Neural cell (in vitro differentiated cells): ENCODE results near the gene DOCK9. TPM values are rescaled to one million over a fixed set of nuclear protein-coding genes. Genes with fewer than 3 reads are reported as not detected.

Experiments
- H2AFZ ChIP-seq: fragments of 200-600, 300-800 bp; sonication (generic), shearing (Covaris generic); 2 replicates; pipeline ENCODE4 v1.6.0; 2014; ENCODE audit warnings: low read depth, mild to moderate bottlenecking, antibody characterized with exemption, low read length, moderate library complexity
- H3F3A ChIP-seq: fragments of 200-600 bp; shearing (Covaris generic); 2 replicates; pipeline ENCODE4 v1.6.1; 2016; ENCODE audit warnings: mild to moderate bottlenecking, moderate library complexity, mixed read lengths, antibody characterized with exemption, low read length; ENCODE audit not compliant: insufficient read depth, poor library complexity, severe bottlenecking
- H3K27ac ChIP-seq: fragments of 200-600, 300-800 bp; sonication (generic), shearing (Covaris generic); 2 replicates; pipeline ENCODE4 v1.5.1; 2014; ENCODE audit warnings: mild to moderate bottlenecking, low read length, moderate library complexity
- H3K27me3 ChIP-seq: fragments of 300-800, 200-600 bp; sonication (generic), shearing (Covaris generic); 2 replicates; pipeline ENCODE4 v1.6.0; 2014; ENCODE audit warnings: mild to moderate bottlenecking, low read depth, low read length, moderate library complexity; ENCODE audit not compliant: insufficient read depth
- H3K36me3 ChIP-seq: fragments of 300-800, 200-600 bp; sonication (generic), shearing (Covaris generic); 2 replicates; pipeline ENCODE4 v1.5.1; 2014; ENCODE audit warnings: mild to moderate bottlenecking, antibody characterized with exemption, low read length, moderate library complexity; ENCODE audit not compliant: insufficient read depth
- H3K4me2 ChIP-seq: fragments of 300-800, 200-600 bp; sonication (generic), shearing (Covaris generic); 2 replicates; pipeline ENCODE4 v1.6.0; 2014; ENCODE audit warnings: mild to moderate bottlenecking, low read length
- H3K4me3 ChIP-seq: fragments of 300-800, 200-600 bp; sonication (generic), shearing (Covaris generic); 2 replicates; pipeline ENCODE4 v1.5.1; 2014; ENCODE audit warnings: mild to moderate bottlenecking, low read length, moderate library complexity
- H3K79me2 ChIP-seq: fragments of 200-600 bp; shearing (Covaris generic); replicated peaks from 2 replicates; pipeline ENCODE4 v1.6.0; 2014; ENCODE audit warnings: mild to moderate bottlenecking, low read length, moderate library complexity; ENCODE audit not compliant: insufficient read depth
- H3K9ac ChIP-seq: fragments of 300-800, 200-600 bp; sonication (generic), shearing (Covaris generic); 2 replicates; pipeline ENCODE4 v1.6.1; 2016; ENCODE audit warnings: mild to moderate bottlenecking, low read length, mixed read lengths
- H3K9me2 ChIP-seq: fragments of 200-600 bp; shearing (Covaris generic); 2 replicates; pipeline ENCODE4 v1.6.1; 2016; ENCODE audit warnings: mild to moderate bottlenecking, low read length, mixed read lengths; ENCODE audit not compliant: insufficient read depth
- H3K9me3 ChIP-seq: fragments of 200-600, 300-800 bp; sonication (generic), shearing (Covaris generic); 2 replicates; pipeline ENCODE4 v1.6.1; 2016; ENCODE audit warnings: mild to moderate bottlenecking, mixed run types, low read length, moderate library complexity, mixed read lengths
- H4K20me1 ChIP-seq: fragments of 200-600 bp; shearing (Covaris generic); 2 replicates; pipeline ENCODE4 v1.6.1; 2016; ENCODE audit warnings: mild to moderate bottlenecking, mixed run types; ENCODE audit not compliant: insufficient read depth
- EP300 ChIP-seq: fragments of 450-650 bp; conservative IDR thresholded peaks from 2 replicates; pipeline ENCODE4 v1.6.1; 2014; ENCODE audit warnings: antibody characterized with exemption, mild to moderate bottlenecking, moderate library complexity; ENCODE audit not compliant: poor library complexity, severe bottlenecking
- EZH2 ChIP-seq: fragments of 200-600, 300-800 bp; shearing (Covaris generic), sonication (generic); IDR thresholded peaks from 2 replicates; pipeline ENCODE4 v1.6.1; 2014; ENCODE audit warnings: antibody characterized with exemption, low read length, borderline replicate concordance, mild to moderate bottlenecking; ENCODE audit not compliant: insufficient read depth, poor library complexity, severe bottlenecking
- MXI1 ChIP-seq: fragments of 450-650 bp; conservative IDR thresholded peaks from 2 replicates; pipeline ENCODE4 v1.6.1; 2014; ENCODE audit warnings: antibody characterized with exemption, mild to moderate bottlenecking; ENCODE audit not compliant: poor library complexity, severe bottlenecking
- POLR2AphosphoS5 ChIP-seq: IDR thresholded peaks from 2 replicates; pipeline ENCODE4 v1.6.1; 2012
- RAD21 ChIP-seq: fragments of 450-650 bp; conservative IDR thresholded peaks from 2 replicates; pipeline ENCODE4 v1.6.1; 2014; ENCODE audit warnings: antibody characterized with exemption, mild to moderate bottlenecking, moderate library complexity
- SMC3 ChIP-seq: fragments of 450-650 bp; conservative IDR thresholded peaks from 2 replicates; pipeline ENCODE4 v1.6.1; 2014; ENCODE audit warnings: antibody characterized with exemption, mild to moderate bottlenecking, moderate library complexity; ENCODE audit not compliant: poor library complexity
- TAF1 ChIP-seq: IDR thresholded peaks from 2 replicates; pipeline ENCODE4 v1.6.1; 2012; ENCODE audit warnings: low read depth
- polyA plus RNA-seq: library from polyadenylated mRNA; depleted of rRNA; stranded (reverse); fragments of >200 nt; gene quantifications from 2 replicates; pipeline ENCODE4 v1.2.3, GENCODE V29; 2014
- TF ChIP-seq, protein P1 (sequence below): IDR thresholded peaks from 2 replicates; pipeline ENCODE4 v1.6.1; 2012; ENCODE audit warnings: borderline replicate concordance
- TF ChIP-seq, protein P2 (sequence below): fragments of 450-650 bp; IDR thresholded peaks from 2 replicates; pipeline ENCODE4 v1.5.1; 2014; ENCODE audit warnings: antibody characterized with exemption, mild to moderate bottlenecking, moderate library complexity; ENCODE audit not compliant: poor library complexity, severe bottlenecking

Gene DOCK9
- polyA plus RNA-seq, 1 donor from 2014 or later: 11.4 TPM

GRCh38 chr13:98925949-98926348 is 51.9 kb downstream of the DOCK9 start:
- H3K27ac ChIP-seq: no peak overlapping the region
- no peaks in the 10 kb centered on the region for H3K79me2 ChIP-seq
- H3K4me2 ChIP-seq: no peak overlapping the region
- H3K4me3 ChIP-seq: no peak overlapping the region
- H3F3A ChIP-seq: no peaks in the 10 kb centered on the region
- no peaks in the 10 kb centered on the region for H3K9me2 ChIP-seq
- H3K36me3 ChIP-seq: no peaks in the 10 kb centered on the region
- H3K9me3 ChIP-seq: no peaks in the 10 kb centered on the region
- H3K9ac ChIP-seq: no peak overlapping the region
- no peaks in the 10 kb centered on the region for H3K27me3 ChIP-seq
- no peaks in the 10 kb centered on the region for H4K20me1 ChIP-seq
- TF ChIP-seq, protein P1, sequence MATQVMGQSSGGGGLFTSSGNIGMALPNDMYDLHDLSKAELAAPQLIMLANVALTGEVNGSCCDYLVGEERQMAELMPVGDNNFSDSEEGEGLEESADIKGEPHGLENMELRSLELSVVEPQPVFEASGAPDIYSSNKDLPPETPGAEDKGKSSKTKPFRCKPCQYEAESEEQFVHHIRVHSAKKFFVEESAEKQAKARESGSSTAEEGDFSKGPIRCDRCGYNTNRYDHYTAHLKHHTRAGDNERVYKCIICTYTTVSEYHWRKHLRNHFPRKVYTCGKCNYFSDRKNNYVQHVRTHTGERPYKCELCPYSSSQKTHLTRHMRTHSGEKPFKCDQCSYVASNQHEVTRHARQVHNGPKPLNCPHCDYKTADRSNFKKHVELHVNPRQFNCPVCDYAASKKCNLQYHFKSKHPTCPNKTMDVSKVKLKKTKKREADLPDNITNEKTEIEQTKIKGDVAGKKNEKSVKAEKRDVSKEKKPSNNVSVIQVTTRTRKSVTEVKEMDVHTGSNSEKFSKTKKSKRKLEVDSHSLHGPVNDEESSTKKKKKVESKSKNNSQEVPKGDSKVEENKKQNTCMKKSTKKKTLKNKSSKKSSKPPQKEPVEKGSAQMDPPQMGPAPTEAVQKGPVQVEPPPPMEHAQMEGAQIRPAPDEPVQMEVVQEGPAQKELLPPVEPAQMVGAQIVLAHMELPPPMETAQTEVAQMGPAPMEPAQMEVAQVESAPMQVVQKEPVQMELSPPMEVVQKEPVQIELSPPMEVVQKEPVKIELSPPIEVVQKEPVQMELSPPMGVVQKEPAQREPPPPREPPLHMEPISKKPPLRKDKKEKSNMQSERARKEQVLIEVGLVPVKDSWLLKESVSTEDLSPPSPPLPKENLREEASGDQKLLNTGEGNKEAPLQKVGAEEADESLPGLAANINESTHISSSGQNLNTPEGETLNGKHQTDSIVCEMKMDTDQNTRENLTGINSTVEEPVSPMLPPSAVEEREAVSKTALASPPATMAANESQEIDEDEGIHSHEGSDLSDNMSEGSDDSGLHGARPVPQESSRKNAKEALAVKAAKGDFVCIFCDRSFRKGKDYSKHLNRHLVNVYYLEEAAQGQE: no peak
- TF ChIP-seq SMC3: no peak
- no peak for TF ChIP-seq TAF1
- TF ChIP-seq MXI1: no peak
- no peak for TF ChIP-seq POLR2AphosphoS5
- TF ChIP-seq RAD21: no peak
- no peak for TF ChIP-seq EZH2
- TF ChIP-seq, protein P2, sequence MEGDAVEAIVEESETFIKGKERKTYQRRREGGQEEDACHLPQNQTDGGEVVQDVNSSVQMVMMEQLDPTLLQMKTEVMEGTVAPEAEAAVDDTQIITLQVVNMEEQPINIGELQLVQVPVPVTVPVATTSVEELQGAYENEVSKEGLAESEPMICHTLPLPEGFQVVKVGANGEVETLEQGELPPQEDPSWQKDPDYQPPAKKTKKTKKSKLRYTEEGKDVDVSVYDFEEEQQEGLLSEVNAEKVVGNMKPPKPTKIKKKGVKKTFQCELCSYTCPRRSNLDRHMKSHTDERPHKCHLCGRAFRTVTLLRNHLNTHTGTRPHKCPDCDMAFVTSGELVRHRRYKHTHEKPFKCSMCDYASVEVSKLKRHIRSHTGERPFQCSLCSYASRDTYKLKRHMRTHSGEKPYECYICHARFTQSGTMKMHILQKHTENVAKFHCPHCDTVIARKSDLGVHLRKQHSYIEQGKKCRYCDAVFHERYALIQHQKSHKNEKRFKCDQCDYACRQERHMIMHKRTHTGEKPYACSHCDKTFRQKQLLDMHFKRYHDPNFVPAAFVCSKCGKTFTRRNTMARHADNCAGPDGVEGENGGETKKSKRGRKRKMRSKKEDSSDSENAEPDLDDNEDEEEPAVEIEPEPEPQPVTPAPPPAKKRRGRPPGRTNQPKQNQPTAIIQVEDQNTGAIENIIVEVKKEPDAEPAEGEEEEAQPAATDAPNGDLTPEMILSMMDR: no peak
- TF ChIP-seq EP300: no peak
- H2AFZ ChIP-seq: no peak overlapping the region

DNA sequence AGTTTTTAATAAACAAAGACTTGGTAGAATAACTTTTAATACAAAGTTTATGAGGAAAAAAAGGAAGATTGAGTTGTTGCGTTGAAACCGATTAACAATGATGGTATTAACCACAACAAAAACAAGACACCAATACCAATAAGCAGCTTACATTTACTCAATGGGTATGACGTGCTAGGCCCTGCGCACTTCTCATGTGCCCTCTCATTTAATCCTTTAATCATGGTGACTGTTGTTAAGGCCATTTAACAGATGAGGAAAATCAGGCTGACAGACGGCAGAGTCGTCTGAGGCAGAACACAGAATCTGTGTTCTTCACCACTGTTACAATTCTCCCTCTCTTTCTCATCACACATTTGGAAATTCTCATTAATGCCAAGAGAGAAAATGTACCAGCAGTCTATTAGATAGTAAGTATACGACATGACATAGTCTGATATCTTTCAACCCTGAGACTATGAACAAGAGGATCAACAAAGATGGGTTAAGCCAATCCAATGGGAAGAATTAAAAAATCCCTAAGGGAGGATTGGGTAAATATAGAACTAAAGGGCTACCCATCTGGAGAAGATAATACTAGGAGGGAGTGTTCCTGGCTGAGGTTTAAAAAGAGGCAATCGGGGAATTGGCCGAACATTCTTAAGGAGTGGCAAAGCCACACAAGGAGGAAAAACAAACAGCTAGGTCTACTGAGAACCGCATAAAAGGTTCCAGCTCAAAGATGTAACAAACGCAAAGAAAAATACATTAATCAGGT is 54.0 kb downstream of the DOCK9 start:
- no peaks in the 10 kb centered on the region for H4K20me1 ChIP-seq
- H3K9ac ChIP-seq: no peak overlapping the region
- TF ChIP-seq POLR2AphosphoS5 (no peak), EZH2 (no peak), RAD21 (no peak), SMC3 (no peak), MXI1 (no peak), EP300 (no peak), TAF1 (no peak)
- TF ChIP-seq, protein P1: no peak
- TF ChIP-seq, protein P2: no peak
- H3K27me3 ChIP-seq: no peaks in the 10 kb centered on the region
- no peak overlapping the region for H3K4me3 ChIP-seq
- H3K79me2 ChIP-seq: no peaks in the 10 kb centered on the region
- H3K9me3 ChIP-seq: no peaks in the 10 kb centered on the region
- no peak overlapping the region for H3K27ac ChIP-seq
- H3K9me2 ChIP-seq: no peaks in the 10 kb centered on the region
- no peak overlapping the region for H3K4me2 ChIP-seq
- H3K36me3 ChIP-seq: no peaks in the 10 kb centered on the region
- H3F3A ChIP-seq: no peaks in the 10 kb centered on the region
- no peak overlapping the region for H2AFZ ChIP-seq
